Stomach (tissue), 4 donors: ENCODE results near the gene SEPTIN2.

Source experiments
- POLR2A ChIP-seq, 4 donors: fragments of 450-650 bp; IDR thresholded peaks; one replicate each; pipeline ENCODE4 v1.6.1; 2016; ENCODE audit warnings: antibody characterized with exemption in 4 of 4, control low read depth in 2 of 4, mild to moderate bottlenecking in 1 of 4, moderate library complexity in 1 of 4
- TF ChIP-seq, protein P1 (sequence below), 7 experiments: fragments of 450-650 bp in 4 of 7; fragments of 200-600 bp in 3 of 7; sonication (generic) in 3 of 7; IDR thresholded peaks; one replicate each; pipeline ENCODE4 v1.5.1; 2016 to 2019; ENCODE audit warnings: antibody characterized with exemption in 7 of 7, control low read depth in 2 of 7, mild to moderate bottlenecking in 1 of 7

DNA sequence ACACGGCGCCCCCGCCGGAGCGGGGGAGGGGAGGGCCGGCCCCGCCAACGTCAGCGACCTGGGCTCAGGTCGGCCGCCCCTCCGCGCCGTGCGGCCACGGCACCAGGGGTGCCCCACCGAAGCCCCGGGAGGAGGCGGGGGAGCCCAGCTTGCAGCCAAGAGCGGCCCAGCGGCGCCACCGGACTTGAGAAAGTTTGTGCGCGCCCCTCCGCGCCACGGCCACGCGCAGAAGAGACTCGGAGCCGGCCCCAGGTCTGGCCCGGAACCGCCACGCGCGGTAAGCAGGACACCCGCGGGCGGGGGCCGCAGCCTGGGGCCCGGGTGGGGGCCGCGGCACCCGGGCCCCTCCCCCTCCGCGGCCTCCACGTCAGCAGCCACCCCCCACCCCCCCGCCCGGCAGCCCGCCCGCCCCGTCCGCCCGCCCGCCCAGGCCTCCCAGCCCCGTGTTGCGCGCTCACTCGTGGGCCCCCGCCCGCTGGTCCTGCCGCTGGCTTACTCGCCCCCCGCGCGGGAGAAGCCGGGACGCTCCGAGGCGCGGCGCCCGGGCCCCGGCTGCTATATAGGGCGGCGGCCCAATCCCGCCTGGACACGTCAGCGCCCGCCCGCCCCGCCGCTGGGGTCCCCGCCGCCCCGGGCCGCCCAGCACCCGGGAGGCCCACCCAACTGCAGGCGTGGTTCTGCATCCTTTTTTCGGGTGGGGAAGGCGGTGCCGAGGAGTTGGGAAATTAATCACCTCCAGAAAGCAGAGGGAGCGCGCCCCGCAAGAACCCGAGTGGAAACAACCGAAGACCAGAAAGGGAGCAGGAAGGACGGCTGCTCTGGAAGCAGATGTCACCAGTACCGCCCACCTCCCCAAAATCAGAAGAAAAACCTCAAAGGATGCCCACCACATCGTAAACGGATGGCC, 43.2 kb upstream of the SEPTIN2 start:
- TF ChIP-seq POLR2A (IDR thresholded peaks at IDR 0.05): no peak
- TF ChIP-seq, protein P1, sequence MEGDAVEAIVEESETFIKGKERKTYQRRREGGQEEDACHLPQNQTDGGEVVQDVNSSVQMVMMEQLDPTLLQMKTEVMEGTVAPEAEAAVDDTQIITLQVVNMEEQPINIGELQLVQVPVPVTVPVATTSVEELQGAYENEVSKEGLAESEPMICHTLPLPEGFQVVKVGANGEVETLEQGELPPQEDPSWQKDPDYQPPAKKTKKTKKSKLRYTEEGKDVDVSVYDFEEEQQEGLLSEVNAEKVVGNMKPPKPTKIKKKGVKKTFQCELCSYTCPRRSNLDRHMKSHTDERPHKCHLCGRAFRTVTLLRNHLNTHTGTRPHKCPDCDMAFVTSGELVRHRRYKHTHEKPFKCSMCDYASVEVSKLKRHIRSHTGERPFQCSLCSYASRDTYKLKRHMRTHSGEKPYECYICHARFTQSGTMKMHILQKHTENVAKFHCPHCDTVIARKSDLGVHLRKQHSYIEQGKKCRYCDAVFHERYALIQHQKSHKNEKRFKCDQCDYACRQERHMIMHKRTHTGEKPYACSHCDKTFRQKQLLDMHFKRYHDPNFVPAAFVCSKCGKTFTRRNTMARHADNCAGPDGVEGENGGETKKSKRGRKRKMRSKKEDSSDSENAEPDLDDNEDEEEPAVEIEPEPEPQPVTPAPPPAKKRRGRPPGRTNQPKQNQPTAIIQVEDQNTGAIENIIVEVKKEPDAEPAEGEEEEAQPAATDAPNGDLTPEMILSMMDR (IDR thresholded peaks at IDR 0.05): no peak
